GM12891 (cell line): ENCODE data around the gene GIT1.

Experiments
- DNase-seq: peaks from one replicate; pipeline ENCODE4 v3.0.0; 2011; ENCODE audit warnings: low spot score; ENCODE audit not compliant: insufficient read length
- FAIRE-seq: peaks from 2 replicates; lab custom pipeline; 2011; peaks lifted over from hg19 to GRCh38; lab: Jason Lieb, UNC
- PAX5 ChIP-seq: IDR thresholded peaks from 2 replicates; pipeline ENCODE4 v1.6.1; 2011; ENCODE audit warnings: low read length, moderate library complexity, mild to moderate bottlenecking; ENCODE audit not compliant: insufficient read depth, severe bottlenecking
- POLR2A ChIP-seq: IDR thresholded peaks from 2 replicates; pipeline ENCODE4 v1.6.1; 2011; ENCODE audit warnings: low read depth, low read length, control low read depth
- POLR2AphosphoS5 ChIP-seq: IDR thresholded peaks from 2 replicates; pipeline ENCODE4 v1.6.1; 2011; ENCODE audit warnings: low read depth, low read length, control low read depth
- POU2F2 ChIP-seq: IDR thresholded peaks from 2 replicates; pipeline ENCODE4 v1.6.1; 2011; ENCODE audit warnings: low read depth, mild to moderate bottlenecking, control low read depth, low read length, moderate library complexity
- SPI1 ChIP-seq: IDR thresholded peaks from 2 replicates; pipeline ENCODE4 v1.6.1; 2011; ENCODE audit warnings: low read depth, low read length, control low read depth
- TAF1 ChIP-seq: IDR thresholded peaks from 2 replicates; pipeline ENCODE4 v1.6.1; 2011; ENCODE audit warnings: low read depth, low read length, control low read depth

Gene GIT1

DNA sequence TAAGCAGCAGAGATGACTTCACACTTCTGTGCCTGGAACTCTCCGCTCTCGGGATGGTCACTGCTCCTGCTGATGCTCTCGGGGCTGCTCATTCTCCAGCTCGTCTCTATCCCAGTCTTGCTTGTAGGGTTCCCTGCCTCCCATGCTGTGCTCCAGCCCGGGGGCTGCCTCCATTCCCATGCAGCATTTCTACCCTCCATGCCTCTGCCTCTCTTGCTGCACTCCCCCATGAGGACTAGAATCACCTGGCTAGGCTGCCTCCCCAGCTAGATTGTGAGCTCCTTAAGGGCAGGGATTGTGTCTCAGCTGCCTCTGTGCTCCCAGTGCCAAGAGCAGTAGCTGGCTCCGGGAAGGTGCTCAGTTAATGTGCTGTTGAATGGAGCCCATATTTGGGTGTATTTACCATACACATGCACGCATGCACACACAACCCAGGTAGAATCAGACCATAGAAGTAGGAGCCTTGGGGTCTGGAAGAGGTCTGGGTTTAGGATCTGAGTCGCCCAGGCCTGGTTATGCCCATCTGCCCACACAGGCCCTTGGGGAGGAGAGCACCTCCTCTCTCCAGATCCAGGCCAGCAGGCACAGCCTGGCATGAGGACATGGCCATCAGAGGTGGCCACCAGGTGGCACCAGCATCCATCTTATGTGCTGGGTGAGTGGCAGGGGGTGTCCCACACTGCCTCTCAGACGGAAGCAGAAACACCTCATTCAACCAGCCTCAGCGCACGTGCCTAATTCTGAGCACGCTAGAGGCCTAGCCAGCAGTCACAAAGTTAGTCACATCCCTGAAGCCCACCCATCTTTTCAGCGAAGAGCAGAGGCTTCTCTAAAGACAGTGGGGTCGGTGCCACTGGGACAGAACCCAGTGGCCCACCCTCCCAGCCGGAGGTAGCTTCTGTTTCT lies 9.3 kb downstream of the GIT1 start:
- TF ChIP-seq POLR2AphosphoS5 (no peak), POU2F2 (no peak), TAF1 (no peak), SPI1 (no peak), PAX5 (no peak), POLR2A (no peak)
- FAIRE-seq (peak; percentile 100), DNase-seq (peak; percentile 96)

DNA sequence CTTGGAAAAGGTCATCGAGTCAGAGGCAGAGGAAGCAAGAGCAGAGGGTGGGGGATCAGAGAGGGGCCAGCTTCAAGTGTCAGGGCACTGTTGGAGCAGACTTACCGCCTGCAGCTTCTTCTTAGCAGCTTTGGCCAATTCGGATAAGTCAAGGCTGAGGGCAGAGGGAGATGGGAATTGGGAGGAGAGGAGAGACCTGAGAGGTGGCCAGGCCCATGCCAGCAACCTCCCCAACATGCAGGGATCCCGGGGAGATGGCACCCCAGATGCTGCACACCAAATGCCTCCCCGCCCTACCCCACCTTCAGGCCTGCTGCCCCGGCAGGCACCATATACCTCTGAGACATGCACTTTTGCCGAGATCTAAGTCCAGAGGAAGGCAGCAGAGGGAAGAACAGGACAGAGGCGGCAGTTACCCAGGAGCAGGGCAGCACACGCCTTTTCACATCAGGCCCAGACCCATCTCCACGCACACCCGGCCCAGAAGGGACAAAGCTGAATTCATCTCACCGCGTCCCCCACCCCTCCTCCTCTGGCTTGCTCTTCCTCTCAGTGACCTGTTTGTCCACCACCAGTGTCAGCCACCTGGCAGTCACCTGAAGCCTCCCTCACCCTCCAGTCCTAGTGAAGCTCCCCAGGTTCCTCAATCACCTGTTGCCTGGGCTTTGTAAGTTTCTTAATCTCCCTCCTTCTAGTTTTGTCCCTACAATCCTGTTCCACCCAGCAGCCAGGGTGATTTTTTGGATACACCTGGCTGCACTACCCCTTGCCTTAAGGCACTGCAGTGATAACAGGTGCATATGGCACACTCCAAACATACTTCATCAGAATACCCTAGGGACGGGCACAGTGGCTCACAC lies 10.6 kb downstream of the GIT1 start:
- FAIRE-seq = no peak
- TF ChIP-seq POLR2A (no peak), TAF1 (no peak), SPI1 (no peak), POLR2AphosphoS5 (no peak), POU2F2 (no peak), PAX5 (no peak)
- DNase-seq = no peak

DNA sequence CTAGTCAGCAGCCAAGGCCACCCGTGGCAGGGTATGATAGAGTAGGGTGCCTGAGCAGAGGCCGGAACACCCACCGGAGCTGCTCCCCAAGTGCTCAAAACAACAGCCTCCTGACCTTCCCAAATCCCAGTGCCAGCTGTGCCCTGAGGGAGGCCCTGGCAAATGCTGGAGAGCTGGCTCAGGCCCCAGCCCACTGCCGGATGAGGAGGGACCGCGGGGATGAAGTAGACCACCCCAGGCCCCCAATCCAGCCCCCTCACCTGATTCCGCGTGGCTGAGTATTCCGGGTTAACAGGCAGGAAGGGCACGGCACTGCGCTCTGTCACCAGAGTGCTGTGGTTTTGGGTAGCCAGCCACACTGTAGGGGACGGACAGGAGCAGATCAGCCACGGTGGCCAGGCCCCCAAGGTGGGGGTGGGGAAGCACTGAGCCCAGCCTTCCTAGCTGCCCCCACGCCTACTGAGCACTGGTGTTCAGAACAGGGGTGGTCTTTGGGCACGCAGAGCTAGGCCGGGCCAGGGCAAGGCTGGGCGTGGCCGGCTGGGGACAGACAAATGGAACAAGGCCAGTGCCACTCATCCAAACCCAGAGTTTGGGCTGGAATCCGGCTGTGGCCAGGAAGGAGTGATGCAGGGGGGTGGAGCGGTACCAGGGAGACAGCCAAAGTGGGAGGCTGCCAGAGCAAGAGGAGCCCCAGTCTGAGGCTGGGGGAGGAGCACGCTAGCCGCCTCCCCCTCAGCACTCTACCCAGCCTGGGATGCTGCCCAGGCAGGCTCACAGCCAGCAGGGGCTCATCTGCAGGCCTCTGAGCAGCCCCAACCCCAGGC lies 11.8 kb downstream of the GIT1 start:
- FAIRE-seq (no peak), DNase-seq (no peak)
- no peak for TF ChIP-seq SPI1
- no peak for TF ChIP-seq POU2F2
- no peak for TF ChIP-seq PAX5
- TF ChIP-seq TAF1 = no peak
- TF ChIP-seq POLR2A = no peak

DNA sequence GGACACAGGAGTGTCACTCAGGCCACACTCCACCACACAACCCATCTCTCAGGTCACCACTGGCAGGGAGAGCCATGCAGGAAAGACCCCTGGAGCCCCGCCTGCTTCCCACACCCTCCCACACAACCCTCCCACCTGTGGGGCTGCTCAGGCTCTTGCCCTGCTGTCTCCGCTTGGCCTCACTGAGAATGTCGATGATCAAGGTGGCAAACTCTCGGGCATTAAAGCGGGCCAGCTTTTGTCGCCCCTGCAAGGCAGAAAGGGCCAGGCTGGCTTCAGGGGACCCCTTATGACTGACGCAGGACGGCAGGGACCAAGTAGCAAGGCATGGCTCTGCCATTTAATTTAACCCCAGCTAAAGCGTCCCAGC lies 12.5 kb downstream of the GIT1 start:
- no peak for TF ChIP-seq POU2F2
- no peak for TF ChIP-seq POLR2A
- no peak for TF ChIP-seq PAX5
- no peak for TF ChIP-seq SPI1
- no peak for TF ChIP-seq POLR2AphosphoS5
- DNase-seq = no peak
- FAIRE-seq = no peak

DNA sequence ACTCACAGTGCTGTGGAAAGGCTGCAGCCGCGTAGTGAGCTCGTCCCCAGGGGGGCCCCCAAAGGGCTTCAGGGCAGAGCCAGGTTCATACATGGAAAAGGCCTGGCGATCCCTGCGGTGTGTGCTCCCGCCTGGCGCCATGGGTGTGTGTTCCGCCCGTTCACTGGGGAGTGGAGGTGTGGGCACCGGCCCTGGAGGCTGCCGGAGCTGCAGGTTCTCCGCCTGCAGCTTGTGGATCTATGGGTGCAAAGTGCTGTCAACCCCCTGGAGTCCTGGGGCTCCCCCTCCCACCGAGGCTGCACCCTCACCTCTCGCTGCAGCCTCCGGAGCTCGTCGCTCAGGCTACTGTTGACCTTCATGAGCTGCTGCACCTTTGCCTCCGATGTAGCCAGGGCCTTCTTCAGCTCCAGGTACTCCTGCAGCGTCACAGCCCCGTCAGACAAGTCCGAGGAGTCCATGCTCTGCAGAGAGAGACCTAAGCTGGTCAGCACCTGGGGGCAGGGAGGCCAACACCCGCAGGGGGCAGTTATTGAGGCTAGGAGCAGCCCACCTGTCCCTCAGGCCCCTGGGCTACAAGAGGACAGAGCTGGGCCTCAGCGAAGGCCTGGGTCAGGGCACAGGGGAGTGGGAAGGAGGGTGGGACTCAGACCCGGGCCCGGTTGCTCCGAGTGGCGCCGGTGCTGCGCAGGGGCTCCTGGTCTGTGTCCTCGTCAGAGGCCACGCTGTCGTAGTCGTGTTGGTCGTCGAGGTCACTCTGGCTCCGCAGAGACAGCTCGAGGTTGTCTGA lies 13.0 kb downstream of the GIT1 start:
- no peak for DNase-seq
- TF ChIP-seq POLR2A (no peak), POU2F2 (no peak), POLR2AphosphoS5 (no peak), SPI1 (no peak), TAF1 (no peak), PAX5 (no peak)
- FAIRE-seq = no peak

DNA sequence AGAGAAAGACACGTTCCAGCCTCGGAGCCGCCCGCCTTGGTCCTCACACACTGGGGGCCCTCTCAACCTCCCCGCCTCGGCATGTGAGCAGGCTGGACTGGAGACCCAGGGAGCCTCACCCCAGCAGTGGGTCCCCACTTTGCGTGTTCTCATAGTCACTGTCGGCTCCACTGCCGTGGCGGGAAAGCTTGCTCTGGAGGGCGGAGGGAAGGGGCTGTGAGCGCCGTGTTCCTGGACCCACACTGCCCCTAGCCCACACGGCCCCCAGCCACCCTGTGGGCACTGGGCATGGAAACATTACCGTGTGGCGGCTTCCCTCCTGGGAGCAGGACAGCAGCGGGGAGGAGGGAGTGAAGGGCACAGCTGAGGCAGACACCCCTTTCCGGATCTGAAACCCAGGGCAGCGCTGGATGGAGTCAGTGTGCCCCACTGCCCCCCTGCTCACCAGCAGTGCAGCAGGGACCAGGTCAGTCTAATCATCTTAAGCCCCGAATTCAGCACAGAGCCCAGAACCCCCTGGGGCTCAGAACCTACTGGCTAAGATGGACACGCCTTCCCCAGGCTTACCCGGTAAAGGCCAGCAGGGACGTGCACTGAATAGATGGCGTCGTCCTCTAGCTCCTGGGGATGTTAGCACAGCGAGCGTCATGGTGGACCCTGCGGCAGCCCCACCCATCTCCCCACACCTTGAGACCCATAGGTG lies 13.8 kb downstream of the GIT1 start:
- DNase-seq (no peak), FAIRE-seq (no peak)
- TF ChIP-seq POLR2AphosphoS5 = no peak
- TF ChIP-seq SPI1 = no peak
- no peak for TF ChIP-seq TAF1
- TF ChIP-seq POLR2A = no peak
- no peak for TF ChIP-seq POU2F2
- no peak for TF ChIP-seq PAX5

DNA sequence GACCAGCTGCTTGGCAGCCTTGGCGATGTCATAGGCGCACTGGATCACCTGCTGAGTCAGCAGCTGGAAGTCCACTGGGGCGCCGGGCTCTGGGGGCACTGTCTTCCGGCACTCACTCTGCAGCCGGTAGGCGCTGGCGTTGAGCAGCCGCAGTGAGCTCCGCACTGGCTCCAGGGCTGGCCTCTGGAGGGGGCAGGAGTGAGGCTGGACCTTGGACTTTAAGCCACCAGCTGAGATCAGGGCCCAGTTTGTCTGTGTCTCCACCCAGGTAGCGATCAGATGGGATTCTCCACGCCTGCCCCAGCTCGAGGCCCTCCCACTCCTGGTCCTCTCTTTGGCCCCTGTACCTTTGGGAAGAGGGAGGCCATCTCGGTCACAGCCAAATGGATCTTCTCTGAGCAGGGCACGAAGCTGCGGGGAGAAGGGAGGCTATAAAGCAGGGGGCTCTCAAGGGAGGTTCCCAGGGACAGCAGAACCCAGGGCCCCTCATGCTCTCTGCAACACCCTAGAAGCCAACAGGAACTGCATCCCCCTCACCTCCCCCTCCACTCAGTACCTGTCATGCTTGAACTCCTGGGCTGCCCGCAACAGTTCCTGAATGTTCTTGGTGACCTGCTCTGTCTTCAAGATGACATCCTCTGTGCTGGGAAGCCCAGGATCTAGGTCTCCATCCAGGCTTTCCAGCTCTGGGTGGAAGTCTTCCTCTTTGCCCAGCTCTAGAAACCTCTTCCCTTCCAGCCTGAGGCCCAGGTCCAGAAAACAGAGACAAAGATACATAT lies 14.5 kb downstream of the GIT1 start:
- FAIRE-seq = no peak
- no peak for DNase-seq
- TF ChIP-seq POLR2A = no peak
- no peak for TF ChIP-seq SPI1
- no peak for TF ChIP-seq POU2F2
- TF ChIP-seq PAX5 = no peak
- TF ChIP-seq TAF1 = no peak
- no peak for TF ChIP-seq POLR2AphosphoS5
